ENCODE data around the gene ZSCAN1.
A peak's percentile ranks its signal among the peaks of the same experiment; 100 is the strongest.
"Not testable (repeated sequence)": the region's sequence is repeated elsewhere in the genome, so short reads cannot be mapped to it uniquely, and the experiment has no call there.

Gene ZSCAN1
- 0 reads per million in 3 experiments for total RNA-seq

- DNase-seq, result no peak
Measured at GRCh38 chr19:58033741-58034476, at the start of gene ZSCAN1. Gene ZSCAN1, plus strand, starts transcription at chr19:58034025. Its CDS starts 3,812 bp downstream, at chr19:58037837.

GRCh38 chr19:57992841-57993240 is 41.0 kb upstream of the ZSCAN1 start:
- DNase-seq, result no peak

GRCh38 chr19:58000677-58001076 is 33.1 kb upstream of the ZSCAN1 start:
- no peak for DNase-seq

- DNase-seq, result no peak
Measured at GRCh38 chr19:58001895-58002369, 31.9 kb upstream of the ZSCAN1 start.

GRCh38 chr19:58002384-58003173 is 31.2 kb upstream of the ZSCAN1 start, which contains the start of gene ZNF606:
Gene ZNF606, minus strand, starts transcription at chr19:58002820. Its CDS starts 1,501 bp downstream, at chr19:58001319.
- peak; percentile 82 for DNase-seq

- DNase-seq, result no peak
Measured at GRCh38 chr19:58003174-58003828, 30.5 kb upstream of the ZSCAN1 start.

GRCh38 chr19:58007285-58007684 is 26.5 kb upstream of the ZSCAN1 start:
- no peak for DNase-seq

- DNase-seq, result not testable (repeated sequence)
Measured at GRCh38 chr19:58008877-58009276, 24.9 kb upstream of the ZSCAN1 start.

GRCh38 chr19:58009301-58009665 is 24.5 kb upstream of the ZSCAN1 start:
- no peak for DNase-seq

GRCh38 chr19:58009666-58010301 is 24.0 kb upstream of the ZSCAN1 start:
- peak; percentile 54 for DNase-seq

GRCh38 chr19:58010507-58010906 is 23.3 kb upstream of the ZSCAN1 start:
- DNase-seq, result no peak

- no peak for DNase-seq
Measured at GRCh38 chr19:58014141-58014540, 19.7 kb upstream of the ZSCAN1 start.

- no peak for DNase-seq
Measured at GRCh38 chr19:58020129-58020528, 13.7 kb upstream of the ZSCAN1 start.

- peak; percentile 9 for DNase-seq
Measured at GRCh38 chr19:58021541-58022282, 12.1 kb upstream of the ZSCAN1 start.

GRCh38 chr19:58022283-58022660 is 11.6 kb upstream of the ZSCAN1 start:
- no peak for DNase-seq

GRCh38 chr19:58024661-58025060 is 9.2 kb upstream of the ZSCAN1 start:
- DNase-seq, result no peak

GRCh38 chr19:58034477-58034793 is 610 bp downstream of the ZSCAN1 start:
- DNase-seq, result no peak

GRCh38 chr19:58035863-58036262 is 2.0 kb downstream of the ZSCAN1 start:
- no peak for DNase-seq

- no peak for DNase-seq
Measured at GRCh38 chr19:58037927-58038687, 4.3 kb downstream of the ZSCAN1 start.

- no peak for DNase-seq
Measured at GRCh38 chr19:58038688-58039204, 4.9 kb downstream of the ZSCAN1 start.
